Islet precursor cell (in vitro differentiated cells): ENCODE measurements around the gene SOX13.
A peak's percentile ranks its signal among the peaks of the same experiment; 100 is the strongest.

ENCODE experiments used
- DNase-seq: peaks from one replicate; pipeline ENCODE4 v3.0.0-alpha.2; 2018

Gene SOX13

DNA sequence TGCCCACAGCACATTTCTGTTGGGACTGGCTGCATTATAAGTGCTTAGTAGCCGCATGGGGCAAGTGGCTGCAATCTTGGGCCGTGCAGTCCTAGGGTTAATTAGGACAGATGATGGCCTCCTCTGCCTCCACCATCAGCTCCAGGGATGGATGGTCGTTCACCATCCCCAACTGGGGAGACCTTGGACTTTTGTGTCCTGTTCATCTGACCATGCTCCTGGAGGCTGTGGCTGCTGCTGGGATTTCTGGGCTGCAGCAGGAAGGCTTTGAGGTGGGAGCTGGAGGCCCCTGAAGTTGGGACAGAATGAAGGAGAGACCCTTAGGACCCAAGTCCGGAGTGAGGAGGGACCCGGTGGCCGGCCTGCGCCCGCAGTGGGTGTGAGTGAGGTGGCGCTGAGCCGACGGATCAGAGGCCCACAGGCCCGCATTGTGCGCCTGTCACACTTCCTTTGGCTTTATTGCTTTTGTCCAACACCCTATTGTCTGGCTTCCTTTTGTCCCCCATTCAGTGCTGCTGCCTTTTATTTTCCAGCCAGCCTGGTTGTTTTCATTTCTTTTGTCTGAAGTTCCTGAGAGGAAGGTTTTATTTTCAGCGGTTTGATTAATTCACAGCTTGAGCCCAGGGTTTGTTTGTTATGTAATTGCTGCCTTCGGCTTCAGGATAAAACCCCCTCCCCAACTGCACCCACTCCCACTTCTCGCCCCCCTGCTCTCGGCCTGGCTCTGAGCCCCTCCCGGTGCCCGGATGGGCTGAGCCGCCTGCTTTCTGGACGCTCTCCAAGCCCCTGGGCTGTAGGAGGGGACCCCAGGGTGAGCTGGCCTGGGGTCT, 35.6 kb downstream of the SOX13 start:
- DNase-seq: no peak

DNA sequence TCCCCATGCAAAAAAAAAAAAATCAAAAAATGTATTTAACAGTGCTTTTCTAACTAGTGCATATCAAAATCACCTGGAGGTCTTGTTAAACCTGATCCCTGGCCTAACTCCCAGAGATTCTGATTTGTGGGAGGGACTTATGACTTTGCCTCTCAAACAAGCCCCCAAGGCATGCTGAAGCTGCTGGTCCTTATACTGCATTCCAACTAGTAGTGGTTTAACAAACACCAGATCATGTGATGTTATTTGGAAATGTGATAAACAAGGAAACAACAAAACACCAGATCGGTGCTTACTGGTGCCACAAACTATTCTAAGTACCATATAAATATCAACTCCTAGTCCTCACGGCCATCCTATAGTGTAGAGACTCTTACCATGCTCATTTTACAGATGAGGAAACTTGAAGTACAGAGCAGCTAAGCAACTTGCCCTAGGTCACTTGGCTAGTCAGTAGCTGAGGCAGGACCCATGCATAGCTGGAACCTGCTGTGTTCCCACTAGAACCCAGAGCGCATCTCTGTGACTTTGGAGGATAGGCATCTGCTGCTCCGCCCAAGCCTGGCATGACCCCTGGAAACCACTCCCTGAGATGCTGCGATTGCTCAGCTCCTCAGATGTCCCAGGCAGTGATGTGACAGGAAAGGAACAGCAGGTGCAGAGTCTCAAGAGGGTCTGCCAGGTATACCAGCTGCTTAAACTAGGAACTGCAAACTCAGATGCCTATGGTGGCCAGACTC, 38.1 kb downstream of the SOX13 start:
- DNase-seq: no peak

DNA sequence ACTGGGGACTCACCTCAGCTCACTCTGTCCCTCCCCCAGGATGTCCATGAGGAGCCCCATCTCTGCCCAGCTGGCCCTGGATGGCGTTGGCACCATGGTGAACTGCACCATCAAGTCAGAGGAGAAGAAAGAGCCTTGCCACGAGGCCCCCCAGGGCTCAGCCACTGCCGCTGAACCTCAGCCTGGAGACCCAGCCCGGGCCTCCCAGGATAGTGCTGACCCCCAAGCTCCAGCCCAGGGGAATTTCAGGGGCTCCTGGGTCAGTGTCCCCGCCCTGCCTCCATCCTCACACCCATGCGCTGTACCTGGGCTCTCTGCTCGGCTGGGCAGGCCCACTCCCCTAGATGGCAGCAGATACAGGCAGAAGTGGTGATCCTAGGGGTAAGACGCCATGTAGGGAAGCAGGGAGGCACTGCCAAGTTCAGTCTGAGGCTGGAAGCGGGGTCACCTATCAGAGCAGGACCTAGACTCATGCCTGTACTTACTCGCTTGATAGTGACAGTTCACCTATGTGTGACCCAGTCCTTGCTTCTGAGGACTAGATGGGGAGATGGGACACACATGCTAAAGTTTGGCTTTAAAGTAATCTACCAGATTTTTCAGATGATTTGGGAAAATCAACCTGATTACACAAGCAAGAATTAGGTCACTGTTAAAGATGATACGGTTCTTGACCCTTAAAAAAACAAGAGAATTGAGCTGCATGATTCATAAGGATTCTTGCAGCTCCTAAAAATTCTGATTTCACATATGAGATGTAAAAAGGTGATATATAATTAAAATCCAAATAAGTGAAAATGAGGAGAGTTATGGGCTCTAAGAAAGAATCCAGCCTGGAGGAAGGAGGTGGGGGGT, 40.2 kb downstream of the SOX13 start:
- no peak for DNase-seq

DNA sequence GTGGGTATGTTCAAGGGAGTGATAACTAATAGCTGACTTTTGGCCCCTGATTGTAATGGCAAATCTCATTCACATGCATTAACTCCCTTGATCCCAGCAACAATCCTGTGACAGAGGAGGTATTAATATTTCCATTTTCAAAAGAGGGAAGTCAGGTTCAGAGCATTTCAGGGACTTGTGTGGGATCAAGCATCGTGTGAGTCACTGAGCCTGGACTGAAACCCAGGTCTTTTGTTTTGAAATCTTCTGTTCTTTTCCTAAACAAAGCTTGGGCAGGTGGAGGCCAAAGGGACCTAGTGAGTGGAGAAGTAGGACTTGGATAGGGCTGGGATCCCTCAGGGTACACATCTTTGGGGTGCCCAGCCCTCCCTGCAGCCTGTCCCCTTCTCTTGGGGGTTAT, 41.0 kb downstream of the SOX13 start:
- no peak for DNase-seq

DNA sequence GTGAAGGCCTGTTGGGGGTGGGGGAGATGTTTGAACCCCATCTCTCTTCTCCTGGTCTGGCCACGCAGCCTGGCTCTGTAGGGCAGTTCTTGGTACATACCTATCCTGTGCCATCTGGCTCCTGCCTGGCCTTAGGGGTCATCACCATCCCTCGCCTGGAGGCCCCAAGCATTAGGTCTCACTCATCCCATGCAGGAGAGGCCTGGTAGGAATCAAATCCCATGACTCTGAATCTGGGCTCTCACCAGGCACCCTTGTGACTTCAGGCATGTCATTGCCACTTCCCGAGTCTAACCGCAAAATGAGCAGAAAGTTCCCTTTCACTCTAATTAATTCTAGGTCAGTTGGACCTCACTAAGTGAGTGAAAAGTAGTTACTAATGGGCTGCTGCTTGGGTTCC, 41.7 kb downstream of the SOX13 start:
- no peak for DNase-seq

DNA sequence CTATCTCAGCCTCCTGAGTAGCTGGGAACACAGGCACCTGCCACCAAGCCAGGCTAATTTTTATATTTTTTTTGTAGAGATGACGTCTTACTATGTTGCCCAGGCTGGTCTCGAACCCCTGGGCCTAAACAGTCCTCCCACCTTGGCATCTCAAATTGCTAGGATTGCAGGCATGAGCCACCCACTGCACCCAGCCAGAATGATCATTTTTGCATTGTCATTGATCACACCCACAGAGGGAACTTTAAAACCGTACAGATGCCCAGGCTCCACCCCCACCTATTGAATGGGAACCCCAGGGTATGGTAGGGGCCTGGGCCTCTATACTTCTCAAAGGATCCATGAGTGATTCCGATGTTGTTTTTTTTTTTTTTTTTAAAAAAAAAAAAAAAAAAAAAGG, 42.2 kb downstream of the SOX13 start:
- no peak for DNase-seq

DNA sequence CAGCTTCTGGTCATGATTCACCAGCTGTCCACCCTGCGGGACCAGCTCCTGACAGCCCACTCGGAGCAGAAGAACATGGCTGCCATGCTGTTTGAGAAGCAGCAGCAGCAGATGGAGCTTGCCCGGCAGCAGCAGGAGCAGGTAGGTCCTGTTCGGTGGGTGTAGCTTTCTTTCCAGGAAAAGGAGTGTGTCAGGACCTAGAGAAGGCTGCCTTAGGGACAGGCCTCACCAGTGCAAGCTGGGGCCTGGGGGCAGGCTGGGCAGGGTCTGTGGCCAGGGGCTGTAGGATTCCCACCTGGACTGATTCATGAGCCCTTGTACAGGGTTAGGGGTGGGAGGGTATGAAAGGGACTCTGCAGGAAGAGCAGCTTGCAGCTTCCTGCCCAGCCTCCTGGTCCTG, 43.6 kb downstream of the SOX13 start:
- no peak for DNase-seq

DNA sequence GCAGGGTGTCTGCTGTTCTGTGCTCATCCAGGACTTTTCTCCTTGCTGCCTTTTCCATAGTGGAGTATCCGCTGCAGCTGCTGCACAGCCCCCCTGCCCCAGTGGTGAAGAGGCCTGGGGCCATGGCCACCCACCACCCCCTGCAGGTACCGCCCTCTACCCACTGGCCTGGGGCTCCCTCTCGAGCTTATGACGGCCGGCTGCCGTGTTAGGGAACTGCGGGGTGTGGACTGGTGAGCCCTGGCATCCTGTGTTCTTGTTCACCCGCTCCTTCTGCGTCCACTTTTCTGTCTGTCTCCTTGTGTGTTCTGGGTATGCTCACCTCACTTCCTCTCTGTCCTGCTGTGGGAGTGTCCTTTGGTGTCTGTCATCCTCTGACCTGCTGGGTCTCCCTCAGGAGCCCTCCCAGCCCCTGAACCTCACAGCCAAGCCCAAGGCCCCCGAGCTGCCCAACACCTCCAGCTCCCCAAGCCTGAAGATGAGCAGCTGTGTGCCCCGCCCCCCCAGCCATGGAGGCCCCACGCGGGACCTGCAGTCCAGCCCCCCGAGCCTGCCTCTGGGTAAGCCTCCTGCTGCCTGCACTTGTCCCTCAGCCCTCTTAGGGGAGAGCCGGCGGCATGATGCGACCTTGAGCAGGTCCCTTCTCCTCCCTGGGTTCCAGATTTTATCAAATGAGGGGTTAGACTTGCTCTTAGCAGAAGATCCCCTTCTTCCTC, 49.1 kb downstream of the SOX13 start:
- DNase-seq: no peak

DNA sequence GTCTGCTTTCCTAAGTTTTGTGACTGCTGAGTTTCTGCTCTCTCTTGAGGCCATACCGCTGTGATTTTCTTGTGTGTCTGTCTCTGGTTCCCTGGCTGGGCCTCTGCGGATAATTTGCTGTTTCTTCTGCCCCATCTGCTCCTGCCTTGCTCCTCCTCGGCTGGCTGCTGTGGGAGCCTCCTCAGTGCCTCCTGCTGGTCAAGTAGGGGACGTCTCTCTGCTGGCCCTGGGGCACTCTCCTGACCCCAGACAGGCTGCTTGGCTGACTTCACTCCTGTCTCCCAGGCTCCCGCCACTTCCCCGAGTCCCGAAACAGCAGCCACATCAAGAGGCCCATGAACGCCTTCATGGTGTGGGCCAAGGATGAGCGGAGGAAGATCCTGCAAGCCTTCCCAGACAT, 50.5 kb downstream of the SOX13 start:
- DNase-seq: peak; percentile 71

DNA sequence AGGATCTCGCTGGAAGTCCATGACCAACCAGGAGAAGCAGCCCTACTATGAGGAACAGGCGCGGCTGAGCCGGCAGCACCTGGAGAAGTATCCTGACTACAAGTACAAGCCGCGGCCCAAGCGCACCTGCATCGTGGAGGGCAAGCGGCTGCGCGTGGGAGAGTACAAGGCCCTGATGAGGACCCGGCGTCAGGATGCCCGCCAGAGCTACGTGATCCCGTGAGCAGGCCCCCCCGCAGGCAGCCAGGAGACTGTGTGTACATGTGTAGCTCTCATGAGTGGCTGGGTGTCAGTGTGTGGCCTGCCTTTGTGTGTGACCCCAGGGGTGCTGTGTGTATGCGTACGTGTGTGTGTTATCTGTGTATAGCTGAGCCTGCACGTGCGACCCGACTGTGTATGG, 51.7 kb downstream of the SOX13 start:
- DNase-seq: no peak

DNA sequence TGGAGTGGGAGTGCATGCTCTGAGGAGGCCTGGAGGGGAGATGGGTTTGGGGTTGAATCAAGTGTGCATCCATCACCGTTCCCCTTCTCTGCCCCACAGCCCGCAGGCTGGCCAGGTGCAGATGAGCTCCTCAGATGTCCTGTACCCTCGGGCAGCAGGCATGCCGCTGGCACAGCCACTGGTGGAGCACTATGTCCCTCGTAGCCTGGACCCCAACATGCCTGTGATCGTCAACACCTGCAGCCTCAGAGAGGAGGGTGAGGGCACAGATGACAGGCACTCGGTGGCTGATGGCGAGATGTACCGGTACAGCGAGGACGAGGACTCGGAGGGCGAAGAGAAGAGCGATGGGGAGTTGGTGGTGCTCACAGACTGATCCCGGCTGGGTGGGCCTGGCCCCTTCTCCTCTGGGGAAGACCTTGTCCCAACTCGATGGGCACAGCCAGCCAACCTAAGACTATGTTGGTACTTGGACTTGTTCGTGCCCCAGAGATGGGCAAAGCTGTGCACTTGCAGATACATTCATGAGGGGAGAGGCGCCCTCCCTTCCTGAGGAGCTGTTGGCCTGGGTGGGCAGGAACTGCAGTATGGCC, 52.9 kb downstream of the SOX13 start:
- no peak for DNase-seq

DNA sequence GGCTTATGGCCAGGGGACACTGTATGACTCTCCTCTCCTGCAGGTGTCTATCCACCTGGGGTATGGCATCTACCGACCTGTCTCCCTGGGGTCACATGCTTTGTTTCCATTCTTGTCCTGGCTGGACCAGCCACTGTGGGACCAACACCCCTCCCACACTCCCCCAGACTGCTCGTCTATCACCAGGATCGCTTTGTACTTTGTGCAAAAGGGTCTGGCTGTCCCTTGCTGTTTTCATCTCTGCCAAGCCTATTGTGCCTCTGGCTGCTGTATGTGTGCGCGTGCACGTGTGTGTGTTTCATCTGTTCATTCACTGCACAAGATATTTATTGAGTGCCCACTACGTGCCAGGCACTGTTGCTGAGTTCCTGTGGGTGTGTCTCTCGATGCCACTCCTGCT, 53.5 kb downstream of the SOX13 start:
- DNase-seq: no peak

DNA sequence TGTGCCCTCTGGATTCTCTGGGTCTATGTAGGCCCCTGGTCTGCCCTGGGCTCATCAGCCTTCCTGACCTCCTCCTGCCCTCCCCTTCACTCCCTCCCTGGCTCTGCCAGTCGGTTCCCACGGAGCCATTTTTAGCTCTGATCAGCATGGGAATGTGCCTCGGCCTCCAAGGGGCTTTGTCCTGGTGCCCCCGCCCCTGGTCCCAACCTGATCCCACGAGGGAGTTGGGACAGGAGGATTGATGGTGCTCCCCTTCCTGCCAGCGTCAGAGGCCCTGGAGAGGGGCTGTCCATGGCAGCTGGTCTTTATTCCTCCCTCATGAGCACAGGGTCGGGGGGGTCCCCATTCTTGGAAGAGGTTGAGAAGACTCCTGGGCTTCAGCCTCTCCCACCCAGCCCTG, 54.0 kb downstream of the SOX13 start:
- DNase-seq: no peak

DNA sequence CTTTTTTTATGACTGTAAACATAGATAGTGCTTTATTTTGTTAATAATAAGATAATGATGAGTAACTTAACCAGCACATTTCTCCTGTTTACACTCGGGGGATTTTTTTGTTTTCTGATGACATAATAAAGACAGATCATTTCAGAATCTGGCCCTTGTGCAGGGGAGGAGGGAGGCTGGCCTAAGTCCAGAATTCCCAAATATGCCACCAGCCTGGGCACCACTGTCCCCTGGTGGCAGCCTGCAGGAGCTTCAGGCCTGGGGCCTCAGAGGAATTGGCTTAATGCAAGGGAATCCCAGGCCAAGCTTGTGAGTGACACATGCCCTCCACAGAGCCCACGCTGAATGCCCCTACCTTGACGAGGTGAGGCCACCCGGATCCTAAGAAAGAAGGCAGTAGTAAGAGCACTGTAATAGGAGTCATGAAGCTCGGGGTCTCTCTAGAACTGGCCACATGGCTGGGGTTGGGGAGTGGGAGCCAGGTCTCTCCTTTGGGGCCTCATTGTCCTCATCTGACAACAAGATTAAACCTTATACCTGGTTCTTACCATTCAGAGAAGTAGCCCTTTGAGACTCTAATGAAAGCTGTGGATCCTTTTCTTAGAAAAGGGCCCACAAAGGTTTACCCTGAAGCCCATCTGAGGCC, 54.8 kb downstream of the SOX13 start:
- peak; percentile 86 for DNase-seq

DNA sequence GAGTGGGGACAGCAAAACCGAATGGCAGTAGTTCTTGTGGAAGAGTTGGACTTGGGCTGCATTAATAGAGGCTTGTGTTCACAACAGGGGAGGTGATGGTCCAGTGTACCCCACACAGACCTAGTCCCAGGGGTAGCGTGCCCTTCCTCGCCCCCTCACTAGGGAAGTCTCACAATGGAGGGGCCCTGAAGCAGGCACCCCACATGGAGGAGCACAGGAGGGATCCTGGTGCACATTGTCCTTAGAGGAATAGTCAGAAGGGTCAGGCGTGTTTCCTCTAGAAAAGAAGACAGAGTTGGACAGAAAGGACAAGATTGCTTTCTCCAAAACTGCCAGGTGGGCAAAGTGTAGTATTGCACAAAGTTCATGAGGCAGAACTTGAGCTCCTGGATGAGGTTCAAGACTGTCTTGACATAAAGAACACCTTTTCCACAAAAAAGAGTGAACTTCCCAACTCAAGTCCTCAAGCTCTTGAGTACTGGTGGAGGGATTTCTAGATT, 55.6 kb downstream of the SOX13 start:
- no peak for DNase-seq

DNA sequence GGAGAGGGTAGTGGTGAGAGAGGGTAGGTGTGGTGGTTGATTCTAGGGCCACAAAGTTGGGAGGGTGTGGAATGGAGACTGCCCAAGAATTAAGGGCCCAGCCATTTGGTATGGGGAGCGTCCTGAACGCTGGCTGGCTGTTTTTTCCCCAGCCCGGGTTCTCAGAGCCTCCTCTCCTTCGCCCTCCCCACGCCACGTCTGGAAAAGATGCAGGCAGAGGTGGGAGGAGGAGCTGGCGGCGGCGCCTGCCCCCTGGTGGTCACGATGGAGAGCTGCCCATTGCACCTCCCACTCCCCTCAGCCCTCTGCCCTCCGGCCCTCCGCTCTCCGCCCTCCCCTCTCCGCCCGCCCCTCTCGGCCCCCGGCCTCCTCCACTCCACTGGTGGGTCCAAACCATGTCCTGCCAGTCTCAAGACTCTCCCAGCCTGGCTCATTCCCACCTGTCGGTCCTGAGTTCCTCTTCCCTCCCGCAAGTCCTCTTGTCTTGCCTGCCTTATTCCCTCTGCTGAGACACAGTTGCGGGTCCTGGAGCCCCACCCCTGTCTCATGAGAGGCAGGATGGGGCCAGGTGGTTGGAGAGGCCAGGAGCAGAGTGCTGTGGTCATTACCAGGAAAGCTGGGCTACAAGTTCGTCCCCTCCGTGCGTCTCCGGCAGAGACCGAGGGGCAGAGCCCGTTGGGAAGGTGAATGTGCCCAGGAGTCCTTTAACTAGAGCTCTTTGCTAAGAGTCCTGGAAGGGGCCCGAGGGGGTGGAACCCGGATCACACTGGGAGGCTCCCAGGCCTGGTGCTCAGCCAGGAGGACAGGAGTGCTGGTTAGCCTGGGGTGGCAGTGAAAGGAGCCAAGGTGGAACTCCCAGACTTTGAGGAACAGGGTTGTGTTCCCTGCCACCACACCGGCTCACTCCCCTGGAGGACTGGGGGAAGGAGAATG, 56.3 kb downstream of the SOX13 start:
- peak; percentile 86 for DNase-seq

DNA sequence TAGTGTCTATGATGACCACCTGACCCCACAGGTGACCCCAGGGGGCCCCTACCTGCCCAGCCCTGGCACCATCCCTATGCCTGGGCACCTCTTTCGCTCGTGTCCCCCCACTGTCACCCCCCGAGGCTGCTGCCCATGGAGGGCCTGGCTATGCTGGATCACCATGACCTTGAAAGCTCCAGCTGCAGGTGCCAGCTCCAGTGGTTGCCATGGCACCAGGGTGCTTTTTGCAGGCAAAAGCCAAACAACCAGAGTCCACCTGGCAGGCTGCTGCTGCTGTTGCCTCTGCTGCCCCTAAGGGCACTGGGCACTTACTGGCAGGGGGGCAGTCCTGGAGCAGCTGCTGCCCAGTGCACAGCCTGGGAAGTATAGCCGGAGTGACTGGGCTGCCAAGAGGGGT, 57.3 kb downstream of the SOX13 start:
- DNase-seq: no peak

DNA sequence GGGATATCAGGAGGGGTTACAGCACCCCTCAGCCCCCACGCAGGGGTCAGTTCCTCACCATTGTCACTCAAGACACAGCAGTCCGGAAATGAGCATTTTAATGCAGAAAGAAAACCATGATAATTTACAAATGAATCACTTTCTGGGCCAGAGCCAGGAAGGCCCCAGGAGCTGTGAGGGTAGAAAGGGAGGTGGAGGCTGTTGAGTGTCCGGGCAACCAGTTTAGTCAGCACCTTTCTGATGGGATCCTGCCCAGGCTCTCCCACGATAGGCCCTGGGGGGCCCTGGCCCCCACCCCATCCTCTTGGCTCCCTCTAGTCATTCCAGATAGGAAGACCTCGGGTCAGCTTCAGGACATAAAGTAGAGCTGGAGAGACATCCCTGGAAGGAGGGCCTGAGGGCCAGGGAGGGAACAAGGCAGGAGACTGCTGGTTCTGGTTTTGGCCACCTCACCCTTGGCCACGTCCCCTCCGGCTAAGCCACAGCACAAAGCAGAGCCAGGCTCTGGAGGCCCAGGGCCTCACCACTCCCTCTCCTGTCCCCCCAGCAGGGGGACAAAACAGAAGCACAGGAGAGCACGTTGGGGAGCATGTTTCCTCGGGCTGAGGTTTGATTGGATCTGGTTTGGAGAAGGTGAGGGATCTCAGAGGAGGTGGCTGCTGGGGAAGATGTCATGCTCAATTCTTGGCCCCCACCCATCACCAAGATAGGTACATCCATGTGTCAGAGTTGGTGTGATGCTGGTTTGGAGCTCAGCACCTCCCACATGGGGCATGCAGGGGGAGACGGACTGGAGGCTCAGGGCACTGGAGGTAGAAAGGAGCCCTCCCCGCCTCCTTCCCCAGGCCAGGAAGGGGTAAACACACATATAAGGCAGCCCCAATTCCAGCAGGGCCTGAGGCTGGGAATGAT, 58.3 kb downstream of the SOX13 start:
- no peak for DNase-seq

DNA sequence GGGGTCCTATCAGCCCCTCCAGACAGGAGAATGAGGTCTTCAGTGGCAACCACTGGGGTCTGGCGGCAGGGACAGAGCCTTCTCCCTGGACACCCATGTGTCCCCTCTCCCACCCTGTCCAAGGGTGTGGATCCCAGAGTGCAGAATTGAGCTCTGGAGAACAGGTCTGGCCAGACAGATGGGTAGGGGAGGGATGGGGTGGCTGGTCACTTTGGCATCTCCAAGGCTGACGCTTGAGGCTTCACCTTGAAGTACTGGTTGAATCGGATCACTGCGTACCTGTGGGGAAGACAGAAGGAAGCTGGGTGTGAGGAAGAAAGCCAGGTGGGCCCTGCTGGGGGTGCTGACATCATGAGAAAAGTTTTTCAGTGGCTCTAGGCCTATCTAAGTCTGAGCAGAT, 59.1 kb downstream of the SOX13 start:
- no peak for DNase-seq
